Activated CD4-positive, alpha-beta T cell treated with anti-CD3 and anti-CD28 coated beads, Interleukin-2, amount 50 U/mL, for 1 hour (primary cell): ENCODE measurements around the gene EIF3A.
A peak's percentile ranks its signal among the peaks of the same experiment; 100 is the strongest.
"Not testable (repeated sequence)": the region's sequence is repeated elsewhere in the genome, so short reads cannot be mapped to it uniquely, and the experiment has no call there.

ENCODE experiments used
- DNase-seq: peaks from one replicate; pipeline ENCODE4 v3.0.0-alpha.2; 2020

EIF3A gene

DNA sequence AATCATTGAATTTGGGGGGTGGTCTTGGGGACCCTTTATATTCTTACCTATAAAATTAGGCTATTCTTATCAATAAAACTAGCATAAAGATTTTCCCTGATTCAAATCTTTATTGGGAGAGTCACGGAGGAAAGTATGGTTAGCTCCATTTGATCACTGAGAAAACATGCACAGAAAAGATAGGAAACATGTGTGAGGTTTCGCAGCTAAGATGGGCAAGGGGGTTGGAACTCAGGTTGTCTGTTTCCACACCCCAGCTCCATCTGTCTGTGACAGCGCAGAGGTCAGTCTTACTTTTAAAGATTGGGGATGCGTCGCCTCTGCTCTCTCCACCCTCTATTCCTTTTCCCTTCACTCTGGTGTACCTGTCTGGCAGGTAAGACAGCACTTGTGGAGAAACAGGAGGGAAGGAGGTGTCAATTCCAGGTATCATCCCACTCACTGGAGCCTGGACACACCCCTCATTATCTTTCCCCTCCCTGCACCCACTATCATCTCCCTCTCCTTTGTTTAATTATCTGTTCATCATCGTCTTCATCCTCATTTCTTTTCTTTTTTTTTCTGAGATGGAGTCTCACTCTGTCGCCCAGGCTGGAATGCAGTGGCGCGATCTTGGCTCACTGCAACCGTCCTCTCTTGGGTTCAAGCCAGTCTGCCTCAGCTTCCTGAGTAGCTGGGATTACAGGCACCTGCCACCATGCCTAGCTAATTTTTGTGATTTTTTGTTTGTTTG is 20.9 kb upstream of the EIF3A start:
- no peak for DNase-seq

DNA sequence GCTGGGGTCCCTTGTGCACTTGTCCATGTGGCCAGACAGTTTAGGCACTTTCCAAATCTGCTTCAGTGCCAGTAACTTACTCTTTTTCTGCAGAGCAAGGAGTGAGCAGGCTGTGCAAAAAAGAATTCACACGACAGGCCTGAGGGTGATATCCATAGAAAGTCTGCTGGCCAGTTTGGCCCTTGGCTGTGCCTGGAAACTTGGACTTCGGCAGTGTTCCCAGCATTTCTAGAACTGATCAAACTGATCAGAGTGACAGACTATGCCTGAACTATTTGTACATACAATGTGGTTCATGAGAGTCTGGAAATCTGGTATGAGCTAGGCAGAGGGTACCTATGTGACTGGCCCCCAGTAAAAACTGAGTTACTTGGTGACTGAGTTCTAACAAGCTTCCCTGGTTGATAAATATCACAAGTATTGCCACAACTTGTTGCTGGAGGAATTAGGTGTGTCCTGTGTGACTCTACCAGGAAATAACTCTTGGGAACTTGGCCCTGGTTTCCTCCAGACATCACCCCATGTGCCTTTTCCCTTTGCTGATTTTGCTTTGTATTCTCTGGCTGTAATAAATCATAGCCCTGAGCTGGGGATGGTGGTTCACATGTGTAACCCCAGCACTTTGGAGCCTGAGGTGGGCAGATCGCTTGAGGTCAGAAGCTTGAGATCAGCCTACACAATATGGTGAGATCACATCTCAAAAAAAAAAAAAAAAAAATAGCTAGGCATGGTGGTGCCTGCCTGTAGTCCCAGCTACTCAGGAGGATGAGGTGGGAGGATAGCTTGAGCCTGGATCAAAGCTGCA is 20.0 kb upstream of the EIF3A start:
- no peak for DNase-seq

DNA sequence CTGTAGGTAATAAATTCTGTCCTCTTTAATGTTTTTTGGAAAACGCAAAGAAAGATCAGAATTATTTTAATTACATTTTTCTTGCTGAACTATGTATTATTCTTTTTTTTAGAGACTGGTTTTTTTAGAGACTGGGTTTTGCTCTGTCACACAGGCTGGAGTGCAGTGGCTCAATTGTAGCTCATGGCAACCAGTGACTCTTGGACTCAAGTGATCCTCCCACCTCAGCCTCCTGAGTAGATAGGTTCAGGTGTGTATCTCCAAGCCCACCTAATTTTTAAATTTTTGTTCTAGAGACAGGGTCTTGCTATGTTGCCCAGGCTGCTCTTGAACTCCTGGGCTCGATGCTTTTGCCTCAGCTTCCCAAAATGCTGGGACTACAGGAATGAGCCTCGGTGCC is 18.0 kb upstream of the EIF3A start:
- DNase-seq: no peak

DNA sequence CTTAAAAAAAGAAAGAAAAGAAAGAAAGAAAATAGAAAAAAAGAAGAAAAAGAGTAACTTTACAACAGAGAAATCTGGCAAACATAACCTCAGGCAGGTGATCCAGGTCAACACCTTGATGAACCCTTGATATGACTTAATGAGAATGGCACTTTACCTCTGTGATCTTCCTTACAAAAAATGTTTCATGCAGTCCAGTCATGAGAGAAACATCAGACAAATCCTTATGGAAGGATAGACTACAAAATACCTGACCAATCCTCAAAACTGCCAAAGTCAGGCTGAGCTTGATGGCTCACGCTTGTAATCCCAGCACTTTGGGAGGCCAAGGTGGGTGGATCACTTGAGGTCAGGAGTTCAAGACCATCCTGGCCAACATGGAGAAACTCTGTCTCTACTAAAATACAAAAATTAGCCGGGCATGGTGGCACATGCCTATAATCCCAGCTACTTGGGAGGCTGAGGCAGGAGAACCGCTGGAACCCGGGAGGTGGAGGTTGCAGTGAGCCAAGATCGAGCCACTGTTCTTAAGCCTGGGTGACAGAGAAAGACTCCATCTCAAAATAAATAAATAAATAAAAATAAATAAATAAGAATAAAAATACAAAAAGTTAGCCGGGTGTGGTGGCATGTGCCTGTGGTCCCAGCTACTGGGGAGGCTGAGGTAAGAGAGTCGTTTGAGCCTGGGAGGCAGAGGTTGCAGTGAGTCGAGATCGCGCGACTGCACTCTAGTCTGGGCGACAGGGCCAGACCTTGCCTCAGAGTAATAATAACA is 16.2 kb upstream of the EIF3A start:
- DNase-seq: not testable (repeated sequence)

DNA sequence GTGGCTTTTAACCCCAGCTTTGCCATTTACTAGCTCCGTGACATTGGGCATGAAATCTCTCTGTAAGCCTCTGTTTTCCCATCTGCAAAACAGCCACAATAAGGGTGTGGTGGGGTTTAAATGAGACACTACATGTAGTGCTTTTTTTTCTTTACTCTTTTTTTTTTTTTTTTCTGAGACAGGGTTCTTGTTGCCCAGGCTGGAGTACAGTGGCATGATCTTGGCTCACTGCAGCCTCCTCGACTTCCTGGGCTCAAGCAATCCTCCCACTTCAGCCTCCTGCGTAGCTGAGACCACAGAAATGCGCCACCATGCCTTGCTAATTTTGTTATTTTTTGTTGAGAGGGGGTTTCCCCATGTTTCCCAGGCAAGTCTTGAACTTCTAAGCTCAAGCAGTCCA is 15.0 kb upstream of the EIF3A start:
- DNase-seq: no peak

DNA sequence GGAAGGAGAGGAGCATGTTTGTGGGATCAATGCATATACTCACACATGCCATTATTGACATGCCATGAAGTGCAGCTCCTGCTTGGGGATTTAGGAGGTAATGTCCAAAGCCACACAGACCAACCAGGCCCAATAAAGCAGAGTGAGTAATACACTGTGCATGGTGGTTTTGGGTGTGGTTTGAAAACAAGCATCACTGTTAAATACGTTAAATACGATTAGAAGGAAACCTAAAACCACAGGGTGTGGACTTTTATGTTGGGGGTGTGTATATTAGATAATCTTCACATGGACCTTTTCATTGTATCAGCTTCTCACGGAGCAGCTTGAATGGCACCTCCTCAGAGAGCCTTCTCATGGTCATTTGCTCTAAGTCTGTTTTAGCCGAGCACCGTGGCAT is 10.4 kb upstream of the EIF3A start:
- peak; percentile 34 for DNase-seq

DNA sequence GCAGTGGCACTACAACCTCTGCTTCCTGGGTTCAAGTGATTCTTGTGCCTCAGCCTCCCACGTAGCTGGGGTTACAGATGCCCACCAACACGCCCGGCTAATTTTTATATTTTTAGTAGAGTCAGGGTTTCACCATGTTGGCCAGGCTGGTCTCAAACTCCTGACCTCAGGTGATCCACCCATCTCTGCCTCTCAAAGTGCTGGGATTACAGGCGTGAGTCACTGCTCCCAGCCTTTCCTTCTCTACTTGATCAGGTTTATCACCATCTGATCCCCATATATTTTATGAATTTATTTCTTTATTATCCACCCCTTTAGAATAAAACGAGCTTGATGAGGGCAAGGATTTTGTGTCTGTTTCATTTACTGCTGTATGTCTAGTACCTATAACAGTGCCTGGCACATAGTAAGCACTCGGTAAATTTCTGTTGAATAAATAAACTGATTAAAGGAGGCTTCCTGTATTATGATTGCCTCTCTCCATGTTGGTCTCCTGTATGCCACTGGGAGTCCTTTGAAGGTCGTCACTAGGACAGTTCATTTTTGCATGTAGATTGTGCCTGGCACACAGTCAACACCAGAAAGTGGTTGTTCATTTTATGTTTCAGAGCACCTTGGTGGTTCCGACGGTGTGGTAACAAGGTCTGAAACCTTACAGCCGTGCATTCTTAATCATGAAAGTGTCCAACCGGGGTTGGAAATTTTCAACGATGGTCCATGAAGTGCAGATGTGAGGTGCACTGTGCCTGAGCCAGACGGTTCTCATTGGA is 9.6 kb upstream of the EIF3A start:
- DNase-seq: peak; percentile 51

DNA sequence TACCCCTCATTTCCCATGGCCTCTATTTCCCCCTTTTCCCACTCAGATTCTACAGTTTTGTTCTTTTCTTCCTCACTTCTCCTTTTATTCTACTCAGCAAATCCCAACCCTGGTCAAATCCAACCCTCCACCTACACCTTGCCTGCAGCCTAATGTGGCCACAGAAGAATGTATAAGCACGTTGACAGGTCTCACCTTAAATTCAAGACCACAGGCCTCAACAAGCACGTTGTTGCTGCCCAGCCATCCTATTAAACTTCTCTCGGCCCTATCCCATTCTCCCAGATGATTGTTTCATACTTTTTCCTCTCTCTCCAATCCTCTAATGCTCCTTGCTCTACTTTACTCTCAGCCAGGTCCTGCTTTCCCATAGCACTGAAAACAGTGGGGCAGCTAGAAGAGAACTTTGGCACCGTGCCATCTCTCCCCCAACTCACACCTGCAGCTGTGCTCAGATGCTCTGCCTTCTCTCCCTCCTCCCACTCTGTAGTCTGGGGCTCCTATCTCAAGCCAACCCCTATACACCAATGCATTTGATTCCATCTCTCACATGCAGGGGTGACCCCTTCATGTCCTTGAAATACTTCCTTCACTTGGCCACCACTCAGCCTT is 6.8 kb upstream of the EIF3A start:
- no peak for DNase-seq

DNA sequence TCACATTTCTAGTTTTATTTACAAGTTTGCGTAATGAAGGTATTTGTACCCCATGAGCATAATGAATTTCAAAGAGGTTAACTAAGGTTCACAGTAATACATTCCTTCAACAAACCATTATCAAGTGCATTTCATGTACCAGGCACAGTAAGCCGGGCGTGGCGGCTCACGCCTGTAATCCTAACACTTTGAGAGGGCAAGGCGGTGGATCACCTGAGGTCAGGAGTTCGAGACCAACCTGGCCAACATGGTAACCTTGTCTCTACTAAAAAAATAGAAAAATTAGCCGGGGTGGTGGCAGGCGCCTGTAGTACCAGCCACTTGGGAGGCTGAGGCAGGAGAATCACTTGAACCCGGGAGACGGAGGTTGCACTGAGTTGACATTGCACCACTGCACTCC is 4.3 kb upstream of the EIF3A start:
- DNase-seq: no peak

DNA sequence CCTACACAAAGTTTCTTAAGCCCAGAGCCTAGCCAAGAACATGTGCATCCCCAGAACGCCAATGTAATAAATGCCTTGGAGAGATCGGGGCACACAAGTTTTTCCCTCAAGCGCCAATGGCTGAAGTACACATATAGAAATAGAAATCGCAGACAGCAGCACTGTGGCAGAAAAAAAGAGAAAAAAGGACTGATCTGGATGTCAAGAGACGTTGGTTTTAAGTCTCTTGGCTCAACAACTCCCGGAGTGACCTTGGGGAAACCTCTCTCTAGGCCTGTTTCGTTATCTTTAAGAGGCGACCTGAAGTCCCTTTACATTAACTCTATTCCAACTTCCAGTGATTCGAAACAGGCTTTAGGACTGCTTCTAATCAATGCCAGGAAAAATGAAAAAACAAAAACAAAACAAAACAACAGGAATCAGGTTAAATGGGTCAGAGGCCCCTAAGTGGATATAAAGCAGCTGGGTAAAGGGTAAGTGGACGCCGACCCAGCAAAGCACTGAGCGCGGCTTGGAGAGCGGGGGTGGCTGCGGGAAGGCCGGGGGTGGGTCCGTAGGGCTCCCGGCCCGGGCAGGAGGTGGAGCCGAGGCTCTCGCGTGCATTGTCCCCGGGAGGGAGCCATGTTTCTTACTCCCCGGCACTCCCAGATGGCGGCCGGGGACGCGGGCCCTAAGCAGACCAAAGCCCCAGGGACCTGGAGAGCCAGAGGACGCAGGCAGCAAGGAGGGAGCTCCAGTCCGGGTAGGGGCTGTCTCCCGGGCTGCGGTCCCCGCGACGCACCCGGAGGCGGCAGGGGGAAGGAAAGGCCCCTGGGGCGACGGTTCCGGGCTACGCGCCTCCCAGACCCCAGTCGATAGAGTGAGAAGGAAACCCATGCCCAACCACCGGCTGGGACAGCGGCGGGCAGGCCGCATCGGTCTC is 757 bp downstream of the EIF3A start:
- DNase-seq: peak; percentile 56

DNA sequence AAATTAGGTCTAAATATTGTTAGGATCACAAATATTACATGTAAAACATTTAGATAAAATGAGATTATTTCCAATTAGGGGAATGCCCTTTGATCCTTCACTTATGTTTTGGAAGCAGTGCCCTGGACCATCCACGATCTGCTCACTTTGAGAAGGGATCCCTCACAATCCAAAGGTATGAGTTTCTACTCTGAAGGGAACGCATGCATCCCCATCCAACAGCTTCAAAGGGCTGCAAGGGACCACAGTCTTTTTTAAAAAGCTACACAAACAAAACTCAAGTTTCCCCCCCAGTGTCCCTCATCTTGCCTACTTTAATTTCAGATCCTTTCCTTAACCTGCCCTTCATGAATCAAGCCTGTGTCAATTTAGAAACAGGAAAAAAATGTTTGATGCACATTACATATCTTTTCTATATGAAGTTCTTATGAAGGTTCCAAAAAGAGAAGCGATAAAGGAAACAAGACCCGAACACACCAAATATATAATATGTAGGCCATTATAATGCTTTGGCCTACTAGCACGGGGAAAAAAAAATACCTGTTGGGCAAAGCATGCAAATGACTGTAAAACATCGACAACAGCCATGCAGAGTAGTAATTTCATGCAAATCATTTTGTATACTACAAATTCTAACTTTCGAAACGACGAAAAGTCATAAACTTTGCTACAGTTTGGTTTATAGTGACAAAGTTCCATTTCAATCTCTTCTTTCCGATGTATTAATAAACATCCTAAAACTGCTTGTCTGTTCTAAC is 2.0 kb downstream of the EIF3A start:
- DNase-seq: no peak

DNA sequence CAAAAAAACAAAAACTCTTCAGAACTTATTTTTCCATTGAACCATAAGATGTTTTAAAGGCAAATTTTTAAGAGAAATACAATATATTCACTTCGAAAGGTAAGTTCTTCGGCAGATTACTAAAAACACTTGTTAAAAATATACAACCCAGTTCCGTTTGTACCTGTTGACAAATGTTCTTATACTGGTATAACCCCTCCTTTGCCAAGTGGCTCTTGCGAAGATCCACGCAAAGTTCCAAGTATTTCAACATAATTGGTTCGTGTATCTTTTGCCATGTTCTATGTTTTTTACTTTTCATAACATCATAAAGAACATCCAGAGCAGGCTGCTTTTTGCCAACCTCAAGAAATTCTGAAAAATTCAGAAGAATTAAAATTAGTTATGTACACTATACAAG is 7.0 kb downstream of the EIF3A start:
- no peak for DNase-seq

DNA sequence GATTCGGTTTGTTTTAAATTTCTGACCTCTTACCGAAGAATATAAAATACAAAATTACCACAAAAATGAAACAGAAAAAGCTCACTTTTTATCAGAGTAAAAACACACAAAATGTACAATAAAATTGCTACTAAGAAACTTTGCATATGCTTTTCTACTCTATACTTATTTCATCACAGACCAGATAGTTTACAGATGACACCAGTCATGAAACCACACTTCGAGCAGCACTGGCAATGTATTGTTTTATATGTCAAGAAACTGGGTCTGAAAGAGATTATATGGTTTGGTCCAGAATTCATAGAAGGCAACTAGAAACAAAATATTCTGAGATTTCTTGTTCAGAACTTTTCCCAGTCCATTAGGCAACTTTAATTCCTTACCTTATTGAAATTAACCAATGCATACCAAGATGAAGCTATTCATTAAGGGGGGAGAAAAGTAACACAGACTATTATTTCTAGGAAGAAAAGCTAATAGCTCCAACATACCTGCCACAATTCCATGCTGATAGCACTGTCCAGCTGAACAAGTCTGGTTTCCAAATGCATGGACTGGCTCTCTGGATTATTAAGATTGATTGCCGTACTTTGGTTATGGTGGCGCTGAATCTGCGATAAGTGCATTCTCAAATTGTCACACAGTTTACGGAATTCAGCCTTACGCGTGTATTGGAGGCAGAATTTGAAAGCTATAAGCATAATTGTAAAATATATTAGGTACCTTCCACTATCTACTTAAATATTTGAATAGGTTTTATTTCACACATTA is 10.0 kb downstream of the EIF3A start:
- no peak for DNase-seq

DNA sequence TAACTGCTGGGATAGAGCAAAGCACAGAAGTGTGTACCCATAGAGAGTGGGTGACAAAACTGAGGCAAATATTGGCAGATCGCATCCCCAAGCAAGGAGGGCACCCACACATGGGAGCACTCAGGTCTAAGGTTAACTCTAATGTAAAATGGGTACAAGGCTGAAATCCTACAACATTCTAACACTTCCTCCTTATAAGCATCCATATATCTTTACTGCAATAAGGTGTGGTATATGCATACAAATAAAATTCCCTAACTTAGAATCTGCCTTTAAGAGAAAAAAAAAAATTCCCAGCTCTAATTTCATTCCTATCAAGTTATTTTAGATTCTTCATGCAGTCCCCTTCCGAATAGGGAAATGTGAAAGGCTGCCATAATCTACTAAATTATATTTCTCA is 18.7 kb downstream of the EIF3A start:
- DNase-seq: no peak

DNA sequence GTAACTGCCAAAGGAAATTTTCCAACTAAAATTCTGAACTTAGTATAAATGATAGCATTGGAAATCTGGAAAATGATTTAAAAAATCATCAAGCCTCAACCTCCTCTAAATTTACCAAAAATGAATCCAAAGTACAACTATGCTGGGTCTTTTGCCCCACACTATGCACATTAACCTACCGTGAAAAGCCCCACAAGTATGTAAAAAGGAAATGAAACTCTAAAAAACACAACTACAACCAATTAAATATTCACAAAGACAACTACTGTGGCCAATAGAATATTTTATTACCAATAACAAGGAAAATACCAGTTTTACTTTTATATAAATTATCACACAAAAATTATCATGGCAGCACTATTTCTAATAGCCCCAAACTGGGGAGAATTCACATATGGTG is 19.3 kb downstream of the EIF3A start:
- no peak for DNase-seq

DNA sequence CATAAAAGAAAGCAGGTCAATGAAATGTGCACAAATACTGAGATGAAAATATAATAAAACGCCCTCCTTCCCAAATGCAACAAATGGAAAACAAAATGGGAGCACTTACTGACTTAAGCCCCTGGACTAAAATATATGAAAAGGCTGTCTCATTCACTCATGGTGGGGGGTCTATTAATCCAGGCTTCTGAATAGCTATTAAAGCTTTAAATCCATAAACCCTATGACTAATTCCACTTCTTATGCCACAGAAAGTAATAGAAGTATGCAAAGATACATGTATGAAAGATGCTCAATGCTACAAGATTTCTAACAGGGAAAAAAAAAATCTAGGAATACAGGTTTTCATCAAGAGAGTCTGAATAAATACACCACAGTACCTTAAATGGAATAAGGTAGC is 20.5 kb downstream of the EIF3A start:
- no peak for DNase-seq

DNA sequence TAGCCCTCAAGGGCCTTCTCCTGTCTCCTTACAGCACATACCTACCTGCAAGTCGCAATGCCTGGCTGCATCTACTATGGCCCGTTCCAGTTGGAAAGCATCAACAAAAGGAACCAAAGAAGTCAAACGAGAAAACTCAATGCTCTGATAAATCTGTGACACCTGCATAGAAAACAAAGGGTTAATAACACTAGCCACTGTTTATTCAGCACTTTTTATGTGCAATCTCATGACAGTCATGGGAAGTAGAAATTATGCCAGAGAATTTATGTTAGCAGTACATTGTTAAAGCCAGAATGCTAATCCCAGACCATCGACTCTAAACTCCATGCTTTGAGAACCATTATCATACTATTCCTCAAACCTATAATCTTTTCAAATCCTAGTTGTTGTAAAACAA is 21.1 kb downstream of the EIF3A start:
- no peak for DNase-seq

DNA sequence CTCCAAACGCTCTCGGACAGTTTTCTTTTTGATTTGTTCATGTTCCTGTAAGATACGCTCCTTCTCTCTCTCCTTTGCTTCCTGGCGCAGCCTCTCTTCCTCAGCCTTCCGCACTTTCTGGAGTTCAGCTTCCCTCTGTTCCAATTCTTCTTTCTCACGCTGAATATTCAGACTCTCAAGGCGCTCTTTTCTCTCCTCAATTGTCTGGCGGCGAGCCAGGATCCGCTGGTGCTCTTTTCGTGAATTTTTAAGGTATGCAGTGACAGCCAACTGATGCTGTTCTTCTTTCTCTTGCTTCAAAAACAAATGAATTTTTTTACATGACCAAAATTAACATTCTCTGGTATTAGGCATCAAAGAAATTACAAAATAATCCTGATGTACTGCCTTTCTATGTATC is 22.6 kb downstream of the EIF3A start:
- DNase-seq: no peak

DNA sequence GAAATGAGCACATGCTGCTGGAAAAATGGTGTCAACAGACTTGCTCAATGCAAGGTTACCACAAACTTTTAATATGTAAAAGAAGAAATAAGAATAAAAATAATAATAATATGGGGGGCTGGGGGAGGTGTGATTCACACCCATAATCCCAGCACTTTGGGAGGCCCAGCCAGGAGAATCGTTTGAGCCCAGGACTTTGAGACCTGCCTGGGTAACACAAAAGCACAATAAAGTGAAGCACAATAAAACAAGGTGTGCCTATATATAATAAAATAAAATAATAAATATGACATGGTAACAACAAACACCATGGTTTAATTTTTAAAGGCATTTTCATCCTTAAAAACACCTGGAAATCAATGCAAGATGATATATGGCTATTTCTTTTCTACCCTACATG is 25.1 kb downstream of the EIF3A start:
- no peak for DNase-seq

DNA sequence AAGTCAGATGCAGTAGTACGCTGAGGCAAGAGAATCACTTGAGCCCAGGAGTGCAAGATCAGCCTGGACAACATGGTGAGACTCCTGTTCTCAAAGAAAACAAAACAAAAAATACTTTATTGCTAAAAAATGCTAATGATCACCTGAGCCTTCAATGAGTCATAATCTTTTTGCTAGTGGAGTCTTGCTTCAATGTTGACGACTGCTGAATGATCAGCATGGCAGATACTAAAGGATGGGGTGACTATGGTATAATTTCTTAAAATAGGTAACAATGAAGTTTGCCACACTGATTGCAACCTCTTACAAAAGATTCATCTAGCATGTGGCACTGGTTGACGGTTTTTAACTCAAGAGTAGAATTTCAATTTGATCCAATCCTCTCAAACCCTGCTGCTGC is 28.8 kb downstream of the EIF3A start:
- no peak for DNase-seq
